Measurements from ENCODE around the gene EFEMP2. TPM values are rescaled to one million over a fixed set of nuclear protein-coding genes. Genes with fewer than 3 reads are reported as not detected.

The EFEMP2 gene
- total RNA-seq, 1 experiment from 2014 or later: 4.5 TPM

GRCh38 chr11:65883786-65884715 is 11.5 kb upstream of the EFEMP2 start:
- Histone ChIP-seq H3K79me2 (ENCODE audit: low read length) (peaks cover 36% of the 10 kb centered on the region), H3K4me3 (ENCODE audit: low read length) (no peak overlapping the region), H3K9me2 (replicated peaks; ENCODE audit: low read length) (no peaks in the 10 kb centered on the region), H3K27me3 (ENCODE audit: low read length) (no peaks in the 10 kb centered on the region), H4K20me1 (ENCODE audit: low read length) (no peaks in the 10 kb centered on the region), H3F3A (ENCODE audit: low read length, unreplicated experiment) (no peaks in the 10 kb centered on the region), H3K27ac (ENCODE audit: low read length) (no peak overlapping the region), H2AFZ (ENCODE audit: low read length) (no peak overlapping the region), H3K9me3 (ENCODE audit: low read length) (no peaks in the 10 kb centered on the region), H3K36me3 (ENCODE audit: low read depth, low read length) (peaks cover 37% of the 10 kb centered on the region), H3K4me1 (ENCODE audit: insufficient read depth, low read length) (peaks cover 18% of the 10 kb centered on the region), H3K4me2 (ENCODE audit: low read length) (no peak overlapping the region), H3K9ac (ENCODE audit: low read length) (no peak overlapping the region)
- DNase-seq (no peak), ATAC-seq (no peak)
- BruUV-seq (replicated peaks): no TSS peak
- intact Hi-C loops (cut with micrococcal nuclease): loop anchor here (1.0 kb wide), 1 partner anchor 105 kb away; no protein-coding TSS in a partner anchor
- ChIA-PET CTCF (interaction anchor here (0.6 to 2.0 kb wide), 7 partner anchors 18 to 386 kb away, joined by 4 to 14 read pairs (median 6); partner anchors contain the start of gene MUS81), POLR2A (ENCODE audit: unreplicated experiment) (no interaction called here)
- no peak for TF ChIP-seq CTCF (conservative IDR thresholded peaks at IDR 0.05; ENCODE audit: low read depth, low read length)

GRCh38 chr11:65883058-65883761 is 10.6 kb upstream of the EFEMP2 start:
- Histone ChIP-seq H4K20me1 (ENCODE audit: low read length) (no peaks in the 10 kb centered on the region), H3K4me3 (ENCODE audit: low read length) (no peak overlapping the region), H3F3A (ENCODE audit: low read length, unreplicated experiment) (no peaks in the 10 kb centered on the region), H3K27ac (ENCODE audit: low read length) (no peak overlapping the region), H3K9me3 (ENCODE audit: low read length) (no peaks in the 10 kb centered on the region), H3K9ac (ENCODE audit: low read length) (no peak overlapping the region), H3K36me3 (ENCODE audit: low read depth, low read length) (peaks cover 37% of the 10 kb centered on the region), H3K27me3 (ENCODE audit: low read length) (no peaks in the 10 kb centered on the region), H3K79me2 (ENCODE audit: low read length) (peaks cover 36% of the 10 kb centered on the region), H3K4me1 (ENCODE audit: insufficient read depth, low read length) (peaks cover 13% of the 10 kb centered on the region), H3K9me2 (replicated peaks; ENCODE audit: low read length) (no peaks in the 10 kb centered on the region), H2AFZ (ENCODE audit: low read length) (no peak overlapping the region), H3K4me2 (ENCODE audit: low read length) (no peak overlapping the region)
- ATAC-seq (no peak), DNase-seq (no peak)
- intact Hi-C loops (cut with micrococcal nuclease): no loop called here
- TF ChIP-seq EZH2phosphoT487 (IDR thresholded peaks at IDR 0.05; ENCODE audit: borderline replicate concordance, low read length) (no peak), CTCF (conservative IDR thresholded peaks at IDR 0.05; ENCODE audit: low read depth, low read length) (no peak), EZH2 (IDR thresholded peaks at IDR 0.05; ENCODE audit: low read length, unreplicated experiment) (no peak)
- ChIA-PET POLR2A (ENCODE audit: unreplicated experiment) (no interaction called here), CTCF (no interaction called here)
- no TSS peak for BruUV-seq (replicated peaks)

Data from PC-3 (cell line).